Stimulated activated CD4-positive, alpha-beta T cell treated with anti-CD3 and anti-CD28 coated beads, Interleukin-12 subunit alpha, Interleukin-12 subunit beta, amount 100 ng/mL, for 4 hours (primary cell): ENCODE data around the gene HIVEP2.

ENCODE experiments used
- DNase-seq: peaks from one replicate; pipeline ENCODE4 v3.0.0-alpha.2; 2020

HIVEP2 gene

GRCh38 chr6:142839686-142840040 lies 105.3 kb downstream of the HIVEP2 start:
- DNase-seq = no peak

DNA sequence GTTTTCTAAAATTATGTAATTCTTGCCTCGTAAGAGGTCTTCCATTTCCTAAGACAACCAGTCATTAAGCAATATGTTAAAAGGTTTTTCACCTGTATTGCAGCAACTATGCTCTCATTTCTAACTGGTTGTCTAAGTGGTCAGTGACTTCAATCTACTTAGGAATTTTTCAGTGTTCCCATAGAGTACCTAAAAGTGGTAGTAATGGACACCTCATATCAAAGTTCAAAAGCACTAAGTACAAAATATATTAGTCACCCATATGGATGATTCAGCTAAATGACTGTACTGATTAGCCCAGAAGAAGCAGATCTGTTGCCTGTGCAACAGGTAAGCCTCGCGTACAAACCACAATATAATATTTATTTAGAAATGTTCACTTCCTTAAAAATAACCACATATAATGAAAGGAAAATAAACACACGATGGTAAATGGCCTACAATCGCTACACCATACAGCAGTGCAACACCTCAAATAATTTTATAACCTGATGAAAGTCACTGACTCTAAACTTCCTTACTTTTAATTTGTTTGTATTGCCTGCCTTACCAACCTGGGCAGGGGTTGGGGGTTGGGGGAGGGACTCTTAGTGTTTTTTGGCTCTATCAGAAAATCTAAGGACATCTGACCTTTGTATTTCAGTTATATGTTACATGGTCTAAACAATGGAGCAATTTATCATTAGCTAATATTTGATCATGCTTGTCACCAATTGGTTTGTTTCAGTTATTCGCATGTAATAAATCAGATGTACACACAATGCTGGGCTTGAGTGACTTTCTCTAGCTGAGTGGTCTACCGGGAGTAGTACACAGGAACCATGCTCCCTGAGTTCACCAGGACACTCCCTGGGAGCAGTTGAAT lies 105.9 kb downstream of the HIVEP2 start:
- DNase-seq = no peak

GRCh38 chr6:142835787-142836535 lies 109.0 kb downstream of the HIVEP2 start:
- DNase-seq = no peak

GRCh38 chr6:142834853-142835252 lies 110.1 kb downstream of the HIVEP2 start:
- no peak for DNase-seq

DNA sequence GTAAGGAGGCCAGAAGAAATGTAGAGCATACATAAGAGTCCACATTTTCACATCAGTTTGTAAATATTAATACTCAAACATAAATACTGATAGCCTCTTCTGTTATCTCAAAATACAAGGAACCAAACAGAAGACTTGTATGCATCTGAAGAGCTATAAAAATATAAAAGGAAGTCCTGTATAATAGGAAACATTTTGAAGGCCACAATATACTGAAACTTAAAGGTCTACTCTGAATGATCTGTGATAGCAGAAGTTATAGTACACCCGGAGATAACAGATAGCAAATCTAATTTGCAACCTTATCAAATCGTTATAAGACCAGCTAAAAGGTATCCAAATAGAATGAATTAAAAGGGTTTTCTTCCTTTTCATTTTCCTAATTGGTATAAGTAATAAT lies 111.2 kb downstream of the HIVEP2 start:
- no peak for DNase-seq

- DNase-seq = no peak
Observed at GRCh38 chr6:142833054-142833453, 111.9 kb downstream of the HIVEP2 start.

DNA sequence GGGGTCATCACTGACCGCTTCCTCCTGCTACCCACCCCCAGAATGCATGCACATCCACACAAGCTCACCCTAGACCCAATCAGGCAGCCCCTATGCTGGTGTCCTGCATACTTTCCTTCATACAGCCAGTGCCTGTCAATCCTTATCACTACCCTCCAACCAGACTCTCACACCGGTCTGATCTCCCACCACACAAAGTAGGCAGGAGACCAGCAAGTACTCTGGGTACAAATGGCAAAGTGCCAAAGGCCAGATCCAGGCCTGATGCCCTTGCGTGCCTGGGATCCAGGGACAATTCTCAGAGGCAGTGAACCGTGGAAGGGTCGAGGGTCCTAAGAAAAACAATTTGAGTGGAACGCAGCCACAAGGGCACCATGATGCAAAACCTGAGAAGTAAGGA lies 114.2 kb downstream of the HIVEP2 start:
- no peak for DNase-seq

DNA sequence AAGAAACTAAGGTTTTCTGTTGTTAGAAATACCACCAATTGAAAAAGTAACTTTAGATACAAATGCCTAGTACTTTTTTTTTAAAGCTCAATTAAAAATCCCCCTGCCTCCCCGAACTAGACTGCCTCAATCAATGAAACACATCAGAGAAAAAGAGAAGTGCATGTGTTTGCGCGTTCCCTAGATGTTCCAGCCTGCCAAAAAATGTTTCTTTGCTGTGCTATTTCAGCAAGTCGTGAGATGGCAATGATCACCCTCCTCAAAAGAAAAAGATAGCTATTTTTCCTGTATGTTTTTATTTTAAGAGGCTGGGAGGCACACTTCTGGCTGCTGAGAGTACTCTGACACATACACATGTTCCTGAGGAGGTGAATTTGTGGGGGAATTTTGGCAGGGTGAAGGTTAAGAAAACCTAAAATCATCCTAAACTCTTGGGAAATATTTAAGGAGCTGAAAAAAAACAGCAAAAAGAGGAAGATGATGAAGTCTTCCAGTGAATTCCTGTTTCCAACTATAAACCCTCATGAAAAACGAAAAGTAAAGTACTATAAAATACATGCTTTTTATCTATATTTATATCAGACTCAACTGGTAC lies 114.8 kb downstream of the HIVEP2 start:
- no peak for DNase-seq

DNA sequence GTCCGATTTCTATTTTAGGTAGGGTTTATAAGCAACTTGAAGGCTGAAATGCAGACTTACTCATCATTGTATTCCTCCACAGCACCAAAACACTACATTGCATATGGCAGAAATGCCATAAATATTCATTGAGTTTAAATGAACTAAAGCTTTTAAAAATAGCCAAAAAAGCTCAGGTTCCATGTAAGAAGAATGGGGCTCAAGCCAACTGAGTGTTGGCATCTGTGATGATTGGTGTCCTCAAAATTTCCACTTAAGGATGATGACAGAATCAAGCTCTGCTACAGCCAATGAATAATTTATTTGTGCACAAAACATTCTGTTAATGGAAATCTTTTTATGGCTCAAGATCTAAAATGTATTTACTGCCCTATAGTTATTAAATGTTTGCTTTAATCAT lies 115.4 kb downstream of the HIVEP2 start:
- no peak for DNase-seq

DNA sequence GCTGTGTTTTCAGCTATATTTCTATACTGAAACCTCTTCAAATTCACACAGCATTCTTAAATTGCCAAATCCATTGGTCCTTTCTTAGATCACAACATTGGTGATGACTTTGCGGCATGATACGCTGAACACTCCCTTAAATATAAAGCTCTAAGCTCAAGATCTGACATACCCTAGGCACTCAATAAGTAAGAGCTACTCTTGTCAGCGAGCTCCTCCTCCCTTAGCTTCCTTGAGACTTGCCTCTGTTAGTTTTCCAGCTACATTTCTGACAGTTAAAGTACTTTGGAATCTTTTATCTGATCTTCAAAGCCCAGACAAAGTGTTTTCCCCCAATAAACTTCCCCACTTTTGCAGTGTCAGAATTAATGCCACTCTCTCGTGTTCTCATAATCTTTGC lies 117.0 kb downstream of the HIVEP2 start:
- DNase-seq = no peak

GRCh38 chr6:142827369-142827768 lies 117.6 kb downstream of the HIVEP2 start:
- DNase-seq = no peak

DNA sequence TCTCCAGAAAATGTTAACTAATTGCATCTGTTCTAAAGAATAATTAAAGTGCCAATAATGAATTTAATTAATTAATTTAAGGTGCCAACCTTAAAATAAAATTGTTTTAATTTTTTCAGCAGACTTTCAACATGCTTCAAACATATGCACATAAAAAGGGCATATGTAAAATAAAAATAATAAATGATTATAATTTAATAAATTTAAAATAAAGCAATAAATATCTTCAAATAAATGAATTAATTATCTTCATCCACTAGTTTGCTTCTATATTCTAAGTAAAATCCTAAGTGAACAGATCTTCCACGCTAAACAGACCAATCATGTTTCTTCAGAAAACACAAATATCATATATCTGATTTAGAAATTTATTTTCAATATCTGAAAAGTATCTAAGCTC lies 119.2 kb downstream of the HIVEP2 start:
- no peak for DNase-seq

DNA sequence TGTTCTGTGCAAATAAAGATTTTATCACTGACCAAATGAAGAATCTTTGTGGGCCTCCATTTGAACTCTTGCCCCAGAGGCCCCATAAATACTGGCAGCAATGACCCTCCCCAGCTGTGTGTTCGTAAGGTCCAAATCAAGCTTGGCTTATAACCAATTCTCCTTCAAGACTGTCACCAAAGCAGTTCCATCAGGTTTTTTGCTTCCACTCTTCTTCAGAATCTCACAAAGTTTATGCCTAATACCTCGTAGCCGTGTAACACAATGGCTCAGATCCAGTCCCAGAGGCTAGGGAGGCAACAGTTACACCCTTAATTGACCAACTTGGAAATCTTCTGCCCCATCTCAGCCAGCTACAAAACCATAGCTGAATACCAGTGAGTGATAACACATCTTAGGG lies 120.5 kb downstream of the HIVEP2 start:
- DNase-seq = no peak

DNA sequence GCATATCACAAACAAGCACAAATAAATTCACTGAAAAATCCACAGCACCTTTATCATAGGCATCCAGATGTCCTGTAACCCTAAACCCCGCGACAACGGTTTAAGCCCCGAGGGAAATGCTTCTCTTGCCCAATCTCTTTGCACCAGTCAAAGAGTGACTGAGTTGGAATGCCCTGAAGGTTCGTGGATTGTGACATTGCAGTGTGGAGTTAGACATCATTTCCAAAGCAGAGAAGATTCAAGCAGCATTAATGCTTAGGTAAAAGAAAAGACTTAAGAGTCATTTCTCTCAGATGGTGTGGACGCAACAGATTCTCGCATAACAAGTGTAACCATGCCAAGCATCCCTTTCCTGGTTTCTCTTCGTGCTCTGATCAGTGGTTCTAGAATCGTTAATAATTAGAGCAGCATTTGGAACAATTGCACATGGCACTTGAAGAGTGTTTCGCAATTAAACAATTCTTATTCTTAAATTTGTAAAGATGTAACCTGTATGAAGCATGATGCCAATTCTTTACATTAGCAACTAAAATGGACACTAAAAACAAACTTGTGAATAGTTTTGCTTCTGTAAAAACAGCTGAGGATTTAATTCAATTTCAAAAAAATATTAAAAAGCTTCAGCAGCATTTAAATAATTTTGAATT lies 121.6 kb downstream of the HIVEP2 start:
- DNase-seq = no peak

DNA sequence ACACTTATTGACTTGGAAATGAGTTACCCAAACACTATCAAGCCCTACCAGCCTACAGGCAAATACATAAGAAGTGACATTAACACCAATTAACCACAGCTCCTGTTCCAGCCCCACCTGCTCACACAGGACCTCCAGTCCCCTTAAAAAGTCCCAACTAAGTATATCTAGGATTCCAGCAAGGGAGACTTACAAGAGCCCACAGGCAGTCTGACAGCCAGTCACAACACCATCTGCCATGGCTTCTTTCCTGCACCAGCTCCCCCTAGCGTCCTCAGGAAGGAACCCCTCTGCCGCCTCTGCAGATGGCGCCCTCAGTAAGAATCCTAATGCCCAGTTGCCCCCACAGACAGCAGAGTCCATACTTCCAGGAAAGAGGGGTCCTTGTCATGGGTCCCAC lies 122.1 kb downstream of the HIVEP2 start:
- DNase-seq = no peak

DNA sequence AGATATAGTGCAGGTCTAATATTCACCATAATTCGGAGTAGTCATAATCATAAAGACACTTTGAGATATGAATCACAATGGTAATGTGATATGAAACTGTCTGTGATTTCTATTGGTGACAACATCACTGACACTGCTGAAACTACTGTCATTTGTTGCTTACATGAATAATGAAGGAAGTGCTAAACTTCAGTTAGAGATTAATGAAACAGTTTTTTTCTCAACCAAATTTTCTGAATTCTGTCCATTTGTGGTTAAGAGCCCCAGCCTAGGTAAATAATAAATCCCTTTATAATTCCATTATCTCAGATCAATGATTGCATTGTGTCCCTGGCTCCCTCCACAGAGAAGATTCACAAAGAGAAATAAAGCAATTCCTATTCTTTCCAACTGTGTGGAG lies 122.6 kb downstream of the HIVEP2 start:
- no peak for DNase-seq

DNA sequence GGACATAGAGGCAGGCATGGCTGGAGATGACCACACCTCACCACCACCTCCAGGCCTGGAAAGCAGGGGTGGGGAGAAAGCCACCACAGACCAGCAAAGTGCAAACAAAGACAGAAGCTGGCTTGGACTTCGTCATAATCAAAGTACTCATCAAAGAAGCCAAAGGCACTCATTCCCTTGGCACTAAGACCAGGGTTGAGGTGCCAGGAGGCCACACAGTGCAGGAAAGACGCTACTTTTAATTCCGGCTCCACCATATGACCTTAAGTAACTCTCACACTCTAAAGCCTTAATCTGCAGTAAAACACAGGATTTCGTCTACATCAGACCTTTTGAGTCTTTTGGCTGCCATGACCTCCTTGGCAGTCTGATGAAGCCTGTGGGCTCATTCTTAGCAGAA lies 123.1 kb downstream of the HIVEP2 start:
- DNase-seq = no peak

- DNase-seq = no peak
Observed at GRCh38 chr6:142821164-142821716, 123.7 kb downstream of the HIVEP2 start.

DNA sequence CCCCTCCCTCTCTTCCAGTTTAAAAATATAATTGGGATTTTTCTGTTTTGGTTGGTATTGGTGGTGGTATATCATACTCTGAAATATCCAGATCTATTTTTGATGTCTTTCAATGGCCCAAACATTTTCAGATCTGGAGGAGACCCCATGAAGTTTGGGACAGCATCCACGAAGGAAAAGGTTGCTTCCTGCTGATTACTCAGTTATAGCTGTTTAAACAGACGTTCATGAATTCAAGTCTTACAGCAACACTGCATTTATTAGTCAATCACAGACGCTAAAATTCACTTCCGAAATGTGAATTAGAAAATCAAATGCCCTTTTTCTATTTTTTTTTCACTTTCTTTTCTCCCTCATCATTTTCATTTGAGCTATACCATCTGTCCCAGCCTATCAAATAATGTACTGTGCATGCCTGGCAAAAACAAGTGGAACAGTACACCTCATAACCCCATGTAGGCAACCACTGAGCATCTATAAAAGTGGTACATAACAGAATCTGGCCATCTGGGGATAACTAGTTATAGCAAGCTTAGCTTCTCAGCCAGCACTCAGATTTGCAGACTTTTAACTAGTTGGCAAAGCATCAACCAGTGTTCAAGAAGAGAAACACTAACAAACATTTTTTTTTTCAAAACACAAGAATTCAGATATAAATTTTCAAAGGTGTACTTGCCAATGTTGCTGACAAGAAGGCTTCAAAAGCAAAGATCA lies 124.5 kb downstream of the HIVEP2 start:
- no peak for DNase-seq

- peak; percentile 47 for DNase-seq
Observed at GRCh38 chr6:142819603-142820337, 125.2 kb downstream of the HIVEP2 start.

- no peak for DNase-seq
Observed at GRCh38 chr6:142816486-142816885, 128.5 kb downstream of the HIVEP2 start.

- DNase-seq = no peak
Observed at GRCh38 chr6:142816031-142816430, 128.9 kb downstream of the HIVEP2 start.
